PC-9 (cell line): ENCODE results near the gene LRRC8D.

Source experiments
- EZH2 ChIP-seq: fragments of 200-600 bp; sonication (generic); IDR thresholded peaks from 2 replicates; pipeline ENCODE4 v1.8.0; 2017; ENCODE audit warnings: antibody characterized with exemption, low read depth
- TF ChIP-seq, protein P1 (sequence below): fragments of 200-600 bp; sonication (generic); conservative IDR thresholded peaks from 2 replicates; pipeline ENCODE4 v1.6.1; 2017; ENCODE audit warnings: mixed run types, antibody characterized with exemption, mild to moderate bottlenecking, moderate library complexity

DNA sequence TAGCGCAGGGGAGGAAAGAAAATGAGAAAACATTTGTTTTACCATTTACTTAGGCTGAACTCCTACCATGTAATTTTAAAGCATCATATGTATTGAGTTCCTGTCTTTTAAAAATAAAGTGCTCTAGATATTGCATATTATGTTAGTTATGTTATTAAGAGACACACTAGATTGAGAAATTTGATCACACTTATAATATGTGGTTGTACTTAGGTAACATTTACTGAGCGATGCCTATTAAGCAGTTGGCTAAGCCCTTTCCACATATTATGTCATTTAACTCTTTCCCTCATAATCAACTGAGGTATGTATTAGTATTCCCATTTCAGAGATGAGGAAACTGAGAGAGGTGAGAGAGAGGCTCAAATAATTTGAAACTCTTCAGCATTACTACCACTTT, 4.5 kb upstream of the LRRC8D start:
- TF ChIP-seq, protein P1, sequence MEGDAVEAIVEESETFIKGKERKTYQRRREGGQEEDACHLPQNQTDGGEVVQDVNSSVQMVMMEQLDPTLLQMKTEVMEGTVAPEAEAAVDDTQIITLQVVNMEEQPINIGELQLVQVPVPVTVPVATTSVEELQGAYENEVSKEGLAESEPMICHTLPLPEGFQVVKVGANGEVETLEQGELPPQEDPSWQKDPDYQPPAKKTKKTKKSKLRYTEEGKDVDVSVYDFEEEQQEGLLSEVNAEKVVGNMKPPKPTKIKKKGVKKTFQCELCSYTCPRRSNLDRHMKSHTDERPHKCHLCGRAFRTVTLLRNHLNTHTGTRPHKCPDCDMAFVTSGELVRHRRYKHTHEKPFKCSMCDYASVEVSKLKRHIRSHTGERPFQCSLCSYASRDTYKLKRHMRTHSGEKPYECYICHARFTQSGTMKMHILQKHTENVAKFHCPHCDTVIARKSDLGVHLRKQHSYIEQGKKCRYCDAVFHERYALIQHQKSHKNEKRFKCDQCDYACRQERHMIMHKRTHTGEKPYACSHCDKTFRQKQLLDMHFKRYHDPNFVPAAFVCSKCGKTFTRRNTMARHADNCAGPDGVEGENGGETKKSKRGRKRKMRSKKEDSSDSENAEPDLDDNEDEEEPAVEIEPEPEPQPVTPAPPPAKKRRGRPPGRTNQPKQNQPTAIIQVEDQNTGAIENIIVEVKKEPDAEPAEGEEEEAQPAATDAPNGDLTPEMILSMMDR: no peak
- TF ChIP-seq EZH2: no peak
